PC-3 (cell line): ENCODE results near the gene ACTR2.

Experiments used
- CTCF ChIP-seq: fragments of 300-600 bp; sonication (generic); conservative IDR thresholded peaks from 2 replicates; pipeline ENCODE4 v1.5.1; 2017; ENCODE audit warnings: antibody characterized with exemption, low read depth, mild to moderate bottlenecking, low read length
- EZH2 ChIP-seq: fragments of 300-600 bp; sonication (generic); IDR thresholded peaks from one replicate; pipeline ENCODE4 v1.6.1; 2017; ENCODE audit warnings: antibody characterized with exemption, mild to moderate bottlenecking, low read length; ENCODE audit not compliant: unreplicated experiment

GRCh38 chr2:65319072-65319673 lies 91.5 kb downstream of the ACTR2 start:
- TF ChIP-seq CTCF (no peak), EZH2 (no peak)
